GM19238 (cell line): ENCODE results near the gene NUDT22.

ENCODE experiments used
- DNase-seq: peaks from one replicate; pipeline ENCODE4 v3.0.0; 2011; ENCODE audit warnings: low spot score; ENCODE audit not compliant: insufficient read length

The NUDT22 gene

GRCh38 chr11:64254326-64254725 is 28.3 kb downstream of the NUDT22 start:
- DNase-seq = no peak

GRCh38 chr11:64255135-64256128 is 29.4 kb downstream of the NUDT22 start:
- DNase-seq = no peak

- no peak for DNase-seq
Observed at GRCh38 chr11:64256300-64256699, 30.2 kb downstream of the NUDT22 start.

- DNase-seq = no peak
Observed at GRCh38 chr11:64258356-64258755, 32.3 kb downstream of the NUDT22 start.

GRCh38 chr11:64258946-64259532 is 33.0 kb downstream of the NUDT22 start:
- no peak for DNase-seq

- DNase-seq = no peak
Observed at GRCh38 chr11:64259533-64260067, 33.5 kb downstream of the NUDT22 start.

GRCh38 chr11:64260147-64260708 is 34.2 kb downstream of the NUDT22 start:
- no peak for DNase-seq

GRCh38 chr11:64261556-64262080 is 35.5 kb downstream of the NUDT22 start:
- DNase-seq = no peak

- DNase-seq = no peak
Observed at GRCh38 chr11:64262271-64263002, 36.4 kb downstream of the NUDT22 start.

GRCh38 chr11:64263021-64263946 is 37.2 kb downstream of the NUDT22 start:
- no peak for DNase-seq

GRCh38 chr11:64263947-64264317 is 37.9 kb downstream of the NUDT22 start:
- no peak for DNase-seq

- no peak for DNase-seq
Observed at GRCh38 chr11:64264371-64264852, 38.3 kb downstream of the NUDT22 start.

GRCh38 chr11:64265176-64266160 is 39.4 kb downstream of the NUDT22 start:
- DNase-seq = no peak

GRCh38 chr11:64266339-64266738 is 40.3 kb downstream of the NUDT22 start:
- no peak for DNase-seq

GRCh38 chr11:64267207-64267945 is 41.3 kb downstream of the NUDT22 start:
- DNase-seq = no peak

- no peak for DNase-seq
Observed at GRCh38 chr11:64268025-64268892, 42.2 kb downstream of the NUDT22 start.
